HEK293T (cell line): ENCODE data around the gene TIMM10.

Experiments used
- ARNT ChIP-seq: fragments of 450-650 bp; IDR thresholded peaks from 2 replicates; pipeline ENCODE4 v1.6.1; 2017; ENCODE audit warnings: mild to moderate bottlenecking
- ELF4 ChIP-seq: fragments of 450-650 bp; IDR thresholded peaks from 2 replicates; pipeline ENCODE4 v1.6.1; 2017; ENCODE audit warnings: antibody characterized with exemption
- FOXK2 ChIP-seq: fragments of 450-650 bp; IDR thresholded peaks from 2 replicates; pipeline ENCODE4 v1.6.1; 2016; ENCODE audit warnings: mild to moderate bottlenecking
- LEF1 ChIP-seq: fragments of 450-650 bp; IDR thresholded peaks from 2 replicates; pipeline ENCODE4 v1.6.1; 2017; ENCODE audit warnings: mild to moderate bottlenecking, borderline replicate concordance
- NFRKB ChIP-seq: fragments of 450-650 bp; IDR thresholded peaks from 2 replicates; pipeline ENCODE4 v1.6.1; 2016; ENCODE audit warnings: mild to moderate bottlenecking, moderate library complexity
- SUZ12 ChIP-seq: fragments of 450-650 bp; IDR thresholded peaks from 2 replicates; pipeline ENCODE4 v1.6.1; 2016; ENCODE audit warnings: mild to moderate bottlenecking

- no peak for TF ChIP-seq FOXK2
- no peak for TF ChIP-seq SUZ12
- no peak for TF ChIP-seq ARNT
- TF ChIP-seq LEF1, result no peak
- no peak for TF ChIP-seq ELF4
- TF ChIP-seq NFRKB, result no peak
Measured at GRCh38 chr11:57527056-57527631, 3.4 kb downstream of the TIMM10 start.
